GM19467 (cell line): Measurements from ENCODE around the gene ELOVL2.
"Not testable (repeated sequence)": the region's sequence is repeated elsewhere in the genome, so short reads cannot be mapped to it uniquely, and the experiment has no call there.

Experiments used
- ATAC-seq: cut with Tn5 transposase; IDR thresholded peaks from one replicate; pipeline ENCODE4 v1.9.1; 2021; ENCODE audit warnings: mild to moderate bottlenecking, moderate library complexity; ENCODE audit not compliant: unreplicated experiment

ELOVL2 gene

GRCh38 chr6:10993896-10994295 lies 50.2 kb downstream of the ELOVL2 start:
- no peak for ATAC-seq

GRCh38 chr6:10991115-10991514 lies 53.0 kb downstream of the ELOVL2 start:
- ATAC-seq = no peak

DNA sequence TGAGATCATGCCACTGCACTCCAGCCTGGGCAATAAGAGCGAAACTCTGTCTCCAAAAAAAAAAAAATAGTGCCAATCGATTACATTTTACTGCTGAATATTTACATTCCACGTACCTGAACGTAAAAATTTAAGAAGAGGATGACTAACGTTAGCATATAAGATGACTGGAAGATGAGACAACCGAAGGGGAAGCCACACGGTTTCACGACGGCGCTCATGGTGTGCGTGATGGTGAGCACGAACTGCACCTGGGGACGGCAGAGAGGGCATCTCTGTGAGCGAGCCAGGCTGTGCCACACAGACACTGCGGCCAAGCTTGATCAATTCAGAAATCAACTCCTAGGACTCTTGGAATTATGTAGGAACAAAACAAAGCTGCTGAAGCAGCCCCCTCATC lies 54.5 kb downstream of the ELOVL2 start:
- no peak for ATAC-seq

DNA sequence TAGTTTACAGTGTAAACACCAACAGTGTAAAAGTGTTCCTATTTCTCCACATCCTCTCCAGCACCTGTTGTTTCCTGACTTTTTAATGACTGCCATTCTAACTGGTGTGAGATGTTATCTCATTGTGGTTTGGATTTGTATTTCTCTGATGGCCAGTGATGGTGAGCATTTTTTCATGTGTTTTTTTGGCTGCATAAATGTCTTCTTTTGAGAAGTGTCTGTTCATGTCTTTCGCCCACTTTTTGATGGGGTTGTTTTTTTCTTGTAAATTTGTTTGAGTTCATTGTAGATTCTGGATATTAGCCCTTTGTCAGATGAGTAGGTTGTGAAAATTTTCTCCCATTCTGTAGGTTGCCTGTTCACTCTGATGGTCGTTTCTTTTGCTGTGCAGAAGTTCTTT lies 59.1 kb downstream of the ELOVL2 start:
- not testable (repeated sequence) for ATAC-seq

DNA sequence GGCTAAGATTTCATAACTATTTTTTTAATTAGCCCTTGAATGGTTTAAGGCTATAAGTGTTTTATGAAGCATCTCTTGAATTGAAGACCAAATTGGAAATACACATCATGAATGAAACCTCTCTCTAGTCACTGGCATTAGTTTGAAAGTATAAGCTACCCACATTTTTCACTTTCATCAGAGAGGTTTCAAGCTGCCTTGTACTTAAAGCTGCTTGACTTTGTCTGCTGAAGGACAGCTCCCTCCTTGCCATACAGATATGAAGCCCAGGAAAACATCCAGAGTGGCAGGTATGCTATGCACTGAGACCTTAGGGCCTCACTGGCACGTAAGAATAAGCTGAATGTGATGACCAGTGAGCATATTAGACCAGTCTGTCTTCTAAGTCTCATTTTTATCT lies 62.7 kb downstream of the ELOVL2 start:
- no peak for ATAC-seq

DNA sequence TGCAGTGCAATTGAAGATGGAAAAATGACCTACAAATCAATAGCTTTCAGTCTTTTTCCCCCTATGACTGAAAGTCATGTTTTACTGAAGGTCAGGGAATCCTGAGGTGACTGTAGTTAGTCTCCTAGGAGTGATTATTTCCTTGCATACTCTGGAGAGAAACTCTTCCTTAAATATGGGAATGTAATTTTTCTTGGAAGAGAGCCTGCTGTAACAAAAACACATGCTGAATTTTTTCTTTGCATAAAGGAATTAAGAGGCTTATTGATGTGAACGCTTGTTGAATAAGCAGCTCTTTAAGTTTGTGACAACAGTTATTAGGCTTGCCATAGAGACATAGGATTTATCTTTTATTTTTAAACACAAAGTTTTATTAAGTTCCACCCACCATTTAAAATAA lies 64.5 kb downstream of the ELOVL2 start:
- no peak for ATAC-seq

DNA sequence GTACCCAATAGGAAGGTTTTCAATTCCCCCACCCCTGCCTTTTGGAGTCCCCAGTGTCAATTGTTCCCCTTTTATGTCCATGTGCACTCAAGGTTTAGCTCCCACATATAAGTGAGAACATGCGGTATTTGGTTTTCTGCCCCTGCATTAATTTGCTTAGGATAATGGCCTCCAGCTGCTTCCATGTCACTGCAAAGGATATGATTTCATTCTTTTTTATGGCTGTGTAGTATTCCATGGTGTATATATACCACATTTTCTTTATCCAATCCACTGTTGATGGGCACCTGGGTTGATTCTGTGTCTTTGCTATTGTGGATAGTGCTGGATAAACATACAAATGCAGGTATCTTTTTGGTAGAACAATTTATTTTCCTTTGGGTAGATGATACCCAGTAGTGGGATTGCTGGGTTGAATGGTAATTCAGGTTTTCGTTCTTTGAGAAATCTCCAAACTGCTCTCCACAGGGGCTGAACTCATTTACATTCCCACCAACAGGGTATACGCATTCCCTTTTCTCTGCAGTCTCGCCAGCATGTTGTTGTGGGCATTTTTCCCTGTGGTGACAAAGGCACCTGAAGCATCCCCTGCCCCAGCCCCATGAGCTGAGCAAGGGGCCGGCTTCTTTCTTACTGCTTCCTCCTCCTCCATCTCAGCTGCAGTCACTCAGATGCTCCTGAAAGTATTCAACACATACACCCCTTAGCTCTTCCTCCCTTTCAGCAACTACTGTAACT lies 66.7 kb downstream of the ELOVL2 start:
- ATAC-seq = no peak

DNA sequence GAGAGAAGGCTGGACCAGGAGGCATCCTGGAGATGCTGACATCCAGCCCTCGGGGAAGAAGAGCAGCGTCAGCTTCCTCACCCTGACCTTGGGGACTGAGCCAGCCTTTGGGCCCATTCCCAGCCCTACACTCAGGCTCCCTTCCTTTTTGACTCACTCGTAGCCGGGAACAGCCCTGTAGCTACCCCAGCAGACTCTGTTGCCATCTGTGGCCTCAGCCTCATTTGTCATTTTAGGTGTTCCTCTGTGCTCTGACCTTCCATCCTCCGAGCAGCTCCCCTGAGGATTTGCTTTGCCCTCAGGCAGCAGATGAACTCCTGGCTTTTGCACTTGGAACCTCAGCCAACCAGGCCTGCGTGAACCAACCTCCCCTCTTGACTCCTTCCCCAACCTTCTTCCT lies 67.5 kb downstream of the ELOVL2 start:
- no peak for ATAC-seq

- no peak for ATAC-seq
These were observed 71.9 kb downstream of the ELOVL2 start for GRCh38 chr6:10972196-10972595.

- no peak for ATAC-seq
These were observed 73.4 kb downstream of the ELOVL2 start for GRCh38 chr6:10970731-10971130.

DNA sequence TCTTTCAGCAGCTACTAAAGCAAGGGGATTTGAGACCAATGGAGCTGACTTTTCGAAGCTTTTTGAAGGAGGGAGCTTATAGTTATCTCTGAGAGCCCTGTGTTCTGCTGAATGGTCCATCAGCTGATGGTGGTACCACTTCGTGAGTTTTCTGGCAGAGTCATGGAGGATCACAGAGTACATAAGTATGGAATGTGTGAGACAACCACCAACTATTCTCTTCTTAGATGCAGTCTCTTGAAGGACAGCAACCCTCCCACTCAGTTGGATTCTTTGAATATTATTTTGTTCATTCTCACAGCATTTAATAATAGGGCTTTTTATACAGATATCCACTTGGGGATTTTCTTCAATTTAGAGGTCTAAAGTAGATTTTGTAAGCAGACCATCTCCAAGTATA lies 75.3 kb downstream of the ELOVL2 start:
- no peak for ATAC-seq

DNA sequence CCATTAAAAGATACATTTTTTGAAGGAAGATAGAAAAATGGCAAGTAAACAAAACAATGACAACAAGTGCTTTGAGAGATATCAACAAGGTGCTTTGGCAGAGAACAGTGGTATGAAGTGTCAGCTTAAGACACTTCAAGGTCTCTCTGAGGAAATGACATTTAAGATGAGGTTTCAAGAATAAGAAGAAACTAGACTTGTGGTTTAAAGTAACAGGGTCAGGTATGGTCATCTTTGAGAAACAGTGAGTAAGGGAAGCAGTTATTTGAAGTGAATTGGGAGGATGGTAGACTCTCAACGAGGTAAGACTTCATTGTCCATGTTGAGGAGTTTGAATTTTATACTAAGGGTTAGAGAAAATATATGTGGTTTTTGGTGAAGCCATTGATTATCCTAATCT lies 79.4 kb downstream of the ELOVL2 start:
- peak; percentile 95 for ATAC-seq

GRCh38 chr6:10963113-10963512 lies 81.0 kb downstream of the ELOVL2 start:
- ATAC-seq = no peak

DNA sequence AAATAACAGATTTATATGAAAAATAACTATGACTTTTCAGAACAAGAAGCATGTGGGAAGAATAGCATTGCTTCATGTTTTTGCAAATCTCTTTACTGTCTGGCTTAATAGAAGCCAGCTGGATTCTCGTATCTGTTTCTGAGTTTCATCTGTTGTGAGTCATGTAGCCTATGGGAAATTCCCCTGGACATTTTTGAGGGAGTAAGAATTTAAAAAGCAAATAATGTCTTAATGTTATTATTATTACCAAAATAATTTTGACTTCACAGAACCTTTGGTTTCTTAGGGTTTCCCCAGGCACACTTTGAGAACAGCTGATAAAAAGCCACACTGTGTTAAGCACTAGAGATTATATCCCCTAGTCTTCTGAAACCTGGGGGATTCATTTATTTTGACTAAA lies 81.4 kb downstream of the ELOVL2 start:
- no peak for ATAC-seq

- ATAC-seq = no peak
These were observed 82.3 kb downstream of the ELOVL2 start for GRCh38 chr6:10961837-10962236.

DNA sequence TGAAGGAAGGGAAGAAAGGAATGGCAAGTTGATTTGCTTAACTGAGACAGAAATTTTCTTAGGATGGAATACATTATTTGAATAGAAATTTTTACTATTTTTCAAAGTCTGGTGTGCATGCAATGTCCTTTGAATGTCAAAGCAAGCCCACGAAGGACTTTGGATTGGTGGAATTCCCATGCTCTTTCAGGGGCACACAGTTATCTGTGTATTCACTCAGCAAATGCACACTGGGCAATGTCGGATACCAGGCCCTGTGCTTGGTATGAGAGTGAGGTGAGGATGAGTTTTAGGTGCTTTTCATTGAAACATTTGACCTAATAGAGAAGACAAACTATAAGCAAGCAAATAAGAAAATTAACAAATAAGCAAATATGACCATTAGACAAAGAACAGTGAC lies 83.9 kb downstream of the ELOVL2 start:
- no peak for ATAC-seq

- ATAC-seq = no peak
These were observed 86.7 kb downstream of the ELOVL2 start for GRCh38 chr6:10957414-10957886.

- no peak for ATAC-seq
These were observed 87.3 kb downstream of the ELOVL2 start for GRCh38 chr6:10956776-10957175.

DNA sequence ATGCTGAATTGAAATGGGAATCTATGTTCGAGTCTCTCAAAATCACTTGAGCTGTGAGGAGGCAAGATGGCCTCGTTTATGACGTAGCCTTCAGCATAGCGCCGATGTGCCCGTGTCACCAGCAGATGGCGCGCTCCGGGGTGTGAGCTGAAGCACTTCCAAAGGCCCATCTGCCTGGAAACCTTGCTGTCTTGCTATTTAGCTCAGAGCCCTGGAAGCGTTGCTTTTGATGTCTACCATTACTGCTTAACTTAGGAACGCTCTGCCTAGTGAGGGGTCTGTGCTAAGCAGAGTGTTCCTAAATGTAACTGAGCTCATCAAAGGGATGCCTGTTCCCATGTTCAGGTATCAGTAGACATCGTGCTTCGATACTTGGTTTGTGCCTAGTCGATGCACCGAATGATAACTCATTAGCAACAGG lies 89.5 kb downstream of the ELOVL2 start:
- ATAC-seq = peak; percentile 79

DNA sequence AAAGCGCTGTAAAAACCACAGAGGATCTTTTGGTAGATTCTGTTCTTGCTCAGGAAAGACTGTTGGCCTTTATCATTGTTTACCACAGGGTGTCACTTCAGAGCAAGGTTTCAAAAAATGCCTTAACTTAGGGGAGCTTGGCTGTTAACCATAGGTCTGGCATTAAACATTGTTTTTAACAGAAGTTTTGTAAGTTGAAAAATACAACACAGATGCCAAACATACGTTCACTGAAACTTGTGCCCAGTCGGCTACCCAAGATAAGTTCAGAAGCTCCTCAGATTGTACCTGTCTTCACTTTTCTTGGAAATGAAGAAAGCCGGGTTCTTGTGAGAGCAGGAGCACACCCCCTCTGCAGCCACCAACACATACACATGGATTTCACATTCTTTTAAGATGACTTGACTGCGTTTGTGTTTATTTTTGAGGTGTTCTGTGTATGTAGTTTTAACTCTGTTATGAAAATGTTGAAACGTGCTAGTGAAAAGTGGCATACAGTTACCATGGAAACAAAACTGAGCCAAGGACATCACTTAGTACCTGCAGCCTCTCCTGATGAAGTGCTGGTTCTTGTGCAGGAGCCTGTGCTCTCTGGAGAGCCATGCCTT lies 92.3 kb downstream of the ELOVL2 start:
- no peak for ATAC-seq

DNA sequence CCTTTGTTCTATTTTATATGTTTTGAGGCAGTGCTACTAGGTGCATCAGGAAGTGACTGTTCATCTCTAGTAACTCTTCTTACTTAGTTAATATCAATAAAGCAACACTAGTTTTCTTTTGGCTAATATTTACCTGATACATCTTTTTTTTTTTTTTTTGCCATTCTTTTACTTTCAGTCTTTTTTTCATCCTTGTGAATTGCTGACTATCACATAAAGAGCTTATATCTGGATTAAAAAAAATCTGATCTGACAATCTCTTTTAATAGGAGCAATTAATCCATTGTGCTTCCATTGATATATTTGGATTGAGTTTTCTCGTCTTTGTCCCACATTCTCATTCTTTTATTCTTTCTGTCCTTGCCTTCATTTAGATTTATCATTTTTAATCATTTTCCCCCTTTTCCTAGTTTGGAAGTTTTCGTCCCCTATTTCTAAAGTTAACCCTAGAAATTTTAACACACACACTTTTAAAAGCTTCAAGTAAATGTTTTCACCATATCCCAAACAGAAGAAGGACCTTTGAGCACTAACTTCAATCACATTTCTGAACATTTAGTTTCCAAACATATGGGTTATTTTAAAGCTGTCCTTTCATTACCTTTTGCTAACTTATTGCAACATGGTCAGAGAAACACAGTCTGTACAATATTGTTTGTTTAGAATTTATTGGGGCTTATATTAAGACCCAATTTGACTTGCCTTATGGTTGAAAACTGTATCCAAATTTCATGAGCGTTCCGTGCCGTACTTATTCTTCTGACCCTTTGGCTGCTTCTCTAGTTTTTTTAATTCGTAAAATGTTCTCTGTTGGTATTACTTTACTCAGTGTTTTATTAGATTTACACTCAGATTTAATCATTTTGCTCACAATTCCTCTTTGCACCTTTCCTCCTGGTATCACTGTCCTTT lies 94.3 kb downstream of the ELOVL2 start:
- ATAC-seq = no peak

DNA sequence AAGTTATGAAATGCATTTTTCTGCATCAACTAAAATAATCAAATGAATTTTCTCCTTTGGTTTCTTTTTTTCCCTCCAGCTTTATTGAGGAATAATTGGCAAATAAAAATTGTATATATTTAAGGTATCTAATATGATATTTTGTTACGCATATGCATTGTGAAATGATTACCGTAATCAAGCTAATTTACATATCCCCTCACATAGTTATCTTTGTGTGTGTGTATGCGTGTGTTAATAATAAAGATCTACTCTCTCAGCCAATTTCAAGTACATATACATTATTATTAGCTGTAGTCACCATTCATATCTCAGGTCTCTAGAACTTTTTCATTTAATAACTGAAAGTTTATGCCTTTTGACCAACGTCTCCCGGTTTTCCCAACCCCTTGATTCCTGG lies 96.1 kb downstream of the ELOVL2 start:
- ATAC-seq = no peak
